Measurements from ENCODE around the gene KSR2.
A peak's percentile ranks its signal among the peaks of the same experiment; 100 is the strongest.
"Not testable (repeated sequence)": the region's sequence is repeated elsewhere in the genome, so short reads cannot be mapped to it uniquely, and the experiment has no call there.

Gene KSR2

DNA sequence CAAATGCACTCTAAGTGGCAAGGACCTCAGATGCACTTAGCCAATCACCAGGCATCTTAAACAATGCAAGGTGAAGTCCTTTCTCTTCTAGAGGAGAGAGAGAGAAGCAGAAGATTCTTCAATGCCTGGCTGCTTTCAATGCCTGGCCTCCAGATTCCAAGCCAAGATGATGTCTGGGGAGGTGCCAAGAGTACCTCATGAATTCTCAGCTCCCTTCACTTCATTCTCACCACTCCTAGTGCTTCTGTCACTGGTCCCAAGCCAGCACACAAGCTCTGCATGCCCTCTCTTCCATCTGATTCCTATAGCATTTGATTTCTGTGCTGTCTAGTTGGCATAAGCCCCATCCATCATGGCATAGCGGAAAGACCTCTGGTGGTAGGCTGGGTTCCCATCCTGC, 225.0 kb downstream of the KSR2 start:
- no peak for DNase-seq

DNA sequence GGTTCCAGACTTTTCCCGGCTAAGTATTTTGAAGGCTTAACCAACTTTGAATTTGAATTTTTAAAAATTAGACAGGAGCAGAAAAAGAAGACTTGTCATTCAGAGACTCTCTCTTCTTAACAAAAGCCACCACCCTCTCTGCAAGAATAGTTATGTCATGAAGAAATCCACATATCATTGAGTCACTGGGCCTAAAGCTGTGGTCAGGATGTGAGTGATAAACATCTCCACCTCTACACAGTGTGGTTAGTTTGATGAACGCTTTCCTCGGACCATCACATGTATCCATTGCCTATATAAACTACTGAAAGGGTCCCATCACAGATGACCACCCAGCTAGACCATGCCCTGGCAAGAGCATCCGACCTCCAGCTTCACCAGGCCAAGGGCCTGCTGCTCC, 226.1 kb downstream of the KSR2 start:
- no peak for DNase-seq

DNA sequence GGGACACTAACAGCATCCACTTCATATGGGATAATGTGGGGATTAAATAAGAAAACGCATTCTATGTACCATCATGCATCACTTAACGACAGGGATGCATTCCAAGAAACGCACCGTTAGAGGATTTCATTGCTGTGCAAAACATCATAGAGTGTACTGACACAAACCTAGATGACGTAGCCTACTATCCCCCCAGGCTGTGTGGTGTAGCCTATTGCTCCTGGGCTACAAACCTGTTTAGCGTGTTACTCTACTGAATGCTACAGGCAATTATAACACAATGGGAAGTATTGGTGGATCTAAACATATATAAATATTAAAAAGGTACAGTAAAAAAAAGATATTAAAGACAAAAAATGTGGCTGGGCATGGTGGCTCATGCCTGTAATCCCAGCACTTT, 230.6 kb downstream of the KSR2 start:
- DNase-seq = no peak

DNA sequence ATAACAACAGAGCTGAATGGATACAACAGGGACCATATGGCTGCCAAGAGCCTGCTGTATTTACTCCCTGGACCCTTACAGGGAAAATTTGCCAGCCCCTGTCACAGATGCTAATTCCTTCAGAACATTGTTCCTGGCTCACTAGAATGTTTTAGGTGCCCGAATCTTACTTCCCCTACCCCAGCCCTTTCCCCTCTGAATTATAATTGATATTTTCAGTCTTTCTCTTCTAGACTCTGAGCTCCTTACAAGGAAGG, 235.3 kb downstream of the KSR2 start:
- no peak for DNase-seq

DNA sequence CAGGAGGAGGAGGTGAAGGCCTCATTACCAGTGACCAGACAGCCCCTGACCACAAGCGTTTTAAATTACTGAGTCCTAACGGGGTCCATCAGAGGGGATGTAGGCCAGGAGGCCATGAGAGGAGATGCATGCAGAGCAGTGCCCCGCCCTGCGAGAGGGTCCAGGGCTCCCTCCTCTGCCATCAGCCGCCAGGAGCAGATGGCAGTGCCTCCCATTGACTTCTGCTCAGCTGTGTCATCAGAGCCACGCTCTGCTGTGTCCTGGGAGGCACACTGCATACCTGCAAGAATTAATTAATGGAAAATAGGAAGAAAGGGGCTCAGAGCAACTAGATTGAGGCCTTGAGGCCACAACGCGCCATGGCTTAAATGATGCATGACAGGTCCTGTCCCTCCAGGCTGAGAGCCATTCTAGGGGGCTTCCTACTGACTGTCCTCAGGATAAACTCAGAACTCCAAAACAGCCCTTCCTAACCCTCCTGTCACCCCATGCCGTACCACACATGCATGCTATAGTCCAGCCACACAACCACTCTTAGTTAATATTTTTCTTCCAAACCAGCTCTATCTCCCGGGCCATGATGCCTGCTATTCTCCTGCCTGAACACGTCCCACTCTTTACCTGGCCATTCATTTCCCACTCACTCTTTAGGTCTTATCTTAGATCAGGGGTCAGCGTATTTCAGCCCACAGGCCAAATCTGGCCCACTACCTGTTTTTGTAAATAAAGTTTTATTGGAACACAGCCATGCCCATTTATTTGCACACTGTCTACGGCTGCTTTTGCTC, 235.8 kb downstream of the KSR2 start:
- no peak for DNase-seq

DNA sequence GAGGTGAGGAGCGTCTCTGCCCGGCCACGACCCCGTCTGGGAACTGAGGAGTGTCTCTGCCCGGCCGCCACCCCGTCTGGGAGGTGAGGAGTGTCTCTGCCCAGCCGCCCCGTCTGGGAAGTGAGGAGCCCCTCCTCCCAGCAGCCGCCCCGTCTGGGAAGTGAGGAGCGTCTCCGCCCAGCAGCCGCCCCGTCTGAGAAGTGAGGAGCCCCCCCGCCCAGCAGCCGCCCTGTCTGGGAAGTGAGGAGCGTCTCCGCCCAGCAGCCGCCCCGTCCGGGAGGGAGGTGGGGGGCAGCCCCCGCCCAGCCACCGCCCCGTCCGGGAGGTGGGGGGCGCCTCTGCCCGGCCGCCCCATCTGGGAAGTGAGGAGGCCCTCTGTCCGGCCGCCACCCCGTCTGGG, 237.7 kb downstream of the KSR2 start:
- not testable (repeated sequence) for DNase-seq

DNA sequence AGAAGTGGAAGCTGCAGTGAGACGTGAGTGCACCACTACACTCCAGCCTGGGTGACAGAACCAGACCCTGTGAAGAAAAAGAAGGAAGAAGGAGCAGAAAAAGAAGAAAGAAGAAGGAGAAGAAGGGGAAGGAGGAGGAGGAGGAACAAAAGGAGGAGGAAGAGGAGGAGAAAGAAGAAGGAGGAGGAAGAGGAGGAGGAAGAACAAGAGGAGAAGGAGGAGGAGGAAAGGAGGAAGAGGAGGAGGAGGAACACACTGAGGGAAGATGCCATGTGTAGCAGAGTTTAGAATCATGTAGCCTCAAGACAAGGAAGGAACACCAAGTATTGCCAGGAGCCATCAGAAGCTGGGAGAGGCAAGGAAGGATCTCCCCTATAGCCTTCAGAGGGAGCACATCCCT, 241.5 kb downstream of the KSR2 start:
- DNase-seq = no peak

DNA sequence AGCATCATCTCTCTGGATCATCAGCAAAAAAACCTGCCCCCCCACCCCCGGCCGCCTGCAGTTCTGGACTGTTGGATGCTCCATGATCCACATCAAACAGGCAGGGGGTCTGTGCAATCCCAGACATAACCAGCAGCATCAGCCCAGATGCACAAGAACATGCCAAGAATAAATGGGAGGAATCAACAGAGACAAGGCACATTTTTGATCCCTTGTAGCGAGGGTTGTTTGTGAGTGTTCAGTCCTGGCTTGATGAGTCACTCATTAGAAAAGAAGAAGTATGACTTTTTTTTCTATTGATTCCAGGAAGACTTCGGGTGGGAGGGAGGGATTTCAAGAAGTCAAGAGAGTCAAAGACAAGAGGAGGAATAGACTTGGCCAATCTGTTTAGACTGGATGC, 244.2 kb downstream of the KSR2 start:
- DNase-seq = no peak

DNA sequence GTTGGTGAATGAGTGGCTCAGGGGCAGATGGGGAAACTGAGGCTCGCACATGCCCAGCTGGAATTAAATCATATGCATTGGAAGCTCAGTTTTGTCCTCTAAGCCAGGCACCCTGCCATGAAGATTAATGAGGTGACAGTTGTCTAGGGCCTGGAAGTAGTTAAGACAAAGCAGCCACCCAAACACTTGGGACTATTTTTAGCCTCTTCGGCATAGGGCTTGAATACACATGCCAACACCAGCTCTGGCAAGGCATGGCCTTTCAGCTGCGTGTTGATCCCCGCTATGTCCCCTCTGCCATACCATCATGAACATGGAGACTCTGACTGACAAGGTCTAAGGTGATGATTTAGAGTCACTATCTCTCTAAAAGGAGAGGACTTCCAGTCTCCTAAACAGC, 250.2 kb downstream of the KSR2 start:
- no peak for DNase-seq

DNA sequence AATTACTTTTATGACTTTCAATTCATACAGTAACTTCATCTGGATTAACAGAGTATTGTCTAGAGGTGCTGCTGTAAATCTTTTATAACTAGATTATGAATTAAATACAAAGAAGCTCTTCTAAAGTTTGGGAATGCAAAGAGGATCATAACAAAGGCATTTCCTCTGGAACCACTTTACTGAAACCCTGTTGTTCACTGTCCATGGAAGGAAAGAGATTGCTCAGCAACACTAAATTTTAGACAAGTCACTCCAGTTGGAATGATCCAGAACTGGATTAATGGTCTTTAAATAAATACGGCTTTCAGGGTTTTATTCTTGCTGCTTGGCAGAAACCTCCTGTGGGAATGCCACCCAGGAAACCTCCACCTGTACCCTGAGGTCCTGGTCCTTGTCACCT, 250.6 kb downstream of the KSR2 start:
- no peak for DNase-seq

DNA sequence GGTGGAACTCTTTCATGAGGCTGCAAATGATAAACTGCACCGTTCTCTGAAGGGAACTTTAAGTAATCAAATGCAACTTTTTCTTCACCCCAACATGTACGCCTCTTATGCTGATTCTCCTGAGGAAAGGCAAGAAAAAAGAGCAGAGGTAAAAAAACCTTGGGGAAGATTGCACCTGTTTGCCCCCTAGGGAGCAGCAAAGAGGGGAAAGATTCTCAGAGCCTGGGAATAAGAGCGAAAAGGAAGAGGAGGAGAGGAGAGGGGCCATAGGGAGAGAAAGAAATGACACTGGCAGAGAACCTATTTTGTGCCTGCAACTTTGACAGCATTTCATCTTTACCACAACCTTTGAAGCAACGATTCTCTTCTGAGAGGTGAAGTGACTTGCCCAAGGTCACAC, 254.6 kb downstream of the KSR2 start:
- no peak for DNase-seq

DNA sequence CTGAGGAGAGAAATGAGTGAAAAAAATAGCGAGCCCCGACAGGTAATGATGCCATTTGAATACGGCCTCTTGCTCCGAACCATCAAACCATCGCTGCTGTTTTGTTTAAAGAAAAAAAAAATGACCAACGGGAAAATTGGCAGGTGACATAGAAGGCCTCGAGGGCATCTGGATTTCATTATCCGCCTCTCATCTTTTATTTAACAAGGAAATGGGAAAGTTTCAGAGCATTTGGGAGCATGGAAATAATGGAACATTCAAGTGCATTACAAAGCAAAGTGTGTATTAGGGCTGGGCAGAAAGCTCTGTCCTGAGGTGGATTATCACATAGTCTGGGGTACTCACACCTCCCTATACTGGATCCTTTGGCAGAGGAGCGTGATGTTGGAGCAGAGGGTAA, 258.7 kb downstream of the KSR2 start:
- no peak for DNase-seq

DNA sequence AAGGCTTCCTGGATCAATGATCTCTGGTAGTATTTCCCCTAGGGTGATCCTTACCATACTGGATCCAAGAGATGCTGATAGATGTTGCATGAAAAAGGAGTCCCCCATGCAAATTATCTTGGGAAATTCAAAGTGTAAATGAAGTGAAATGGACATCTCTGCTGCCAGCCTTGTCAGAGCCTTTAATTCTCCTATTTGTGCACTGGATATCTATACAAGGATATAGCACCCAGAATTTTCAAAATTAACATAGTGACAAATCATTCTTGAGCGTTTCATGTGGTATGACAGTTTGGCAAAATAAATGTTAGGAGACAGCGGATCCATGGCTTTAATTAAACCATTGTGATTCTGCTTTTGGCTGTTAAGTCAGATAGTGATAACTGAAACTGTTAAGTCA, 260.9 kb downstream of the KSR2 start:
- no peak for DNase-seq

DNA sequence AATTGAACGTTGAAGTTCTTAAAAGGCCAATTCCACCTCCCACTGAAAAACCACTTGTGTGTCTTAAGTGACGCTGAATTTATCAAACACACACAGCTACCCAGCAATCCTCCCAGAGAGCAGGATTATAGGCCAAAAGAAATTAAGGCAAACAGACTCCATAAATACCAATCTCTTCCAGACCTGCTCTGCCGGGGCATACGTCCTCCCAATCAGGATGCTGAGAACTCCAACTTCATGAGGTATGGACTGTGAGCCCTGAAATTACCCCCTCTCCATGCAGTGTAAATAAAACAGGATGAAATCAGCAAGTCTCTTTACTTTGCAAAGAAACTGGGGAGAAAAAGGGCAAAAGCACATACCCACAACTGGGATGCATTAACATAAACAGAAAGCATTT, 265.2 kb downstream of the KSR2 start:
- no peak for DNase-seq

DNA sequence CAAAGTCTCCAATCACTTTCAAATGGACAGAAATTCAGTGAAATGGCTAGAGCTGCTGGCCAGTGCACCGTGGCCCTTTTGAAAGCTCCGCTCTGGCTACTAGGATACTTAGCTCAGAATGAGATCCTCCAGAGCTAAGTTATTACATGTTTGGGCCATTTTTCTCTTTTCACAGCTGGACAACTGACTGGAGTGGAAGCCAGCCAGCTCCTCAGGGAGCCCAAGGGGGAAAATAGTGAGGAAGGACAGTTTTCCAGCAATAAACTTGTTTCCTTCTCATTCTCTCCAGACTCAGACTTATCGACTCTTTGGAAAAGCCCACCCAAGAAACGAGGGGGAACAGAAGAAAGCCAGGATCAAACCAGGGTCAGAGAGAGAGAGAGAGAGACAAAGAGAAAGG, 266.0 kb downstream of the KSR2 start:
- no peak for DNase-seq

DNA sequence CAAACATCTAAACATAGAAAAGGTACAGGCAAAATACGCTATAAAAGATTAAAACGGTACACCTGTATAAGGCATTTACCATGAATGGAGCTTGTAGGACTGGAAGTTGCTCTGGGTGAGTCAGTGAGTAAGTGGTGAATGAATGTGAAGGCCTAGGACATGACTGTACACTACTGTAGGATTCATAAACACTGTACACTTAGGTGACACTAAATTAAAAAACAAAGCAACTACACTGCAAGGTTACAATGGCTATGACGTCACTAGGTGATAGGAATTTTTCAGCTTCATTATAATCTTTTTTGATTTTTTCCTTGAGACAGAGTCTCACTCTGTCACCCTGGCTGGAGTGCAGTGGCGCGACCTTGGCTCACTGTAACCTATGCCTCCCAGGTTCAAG, 269.2 kb downstream of the KSR2 start:
- no peak for DNase-seq

DNA sequence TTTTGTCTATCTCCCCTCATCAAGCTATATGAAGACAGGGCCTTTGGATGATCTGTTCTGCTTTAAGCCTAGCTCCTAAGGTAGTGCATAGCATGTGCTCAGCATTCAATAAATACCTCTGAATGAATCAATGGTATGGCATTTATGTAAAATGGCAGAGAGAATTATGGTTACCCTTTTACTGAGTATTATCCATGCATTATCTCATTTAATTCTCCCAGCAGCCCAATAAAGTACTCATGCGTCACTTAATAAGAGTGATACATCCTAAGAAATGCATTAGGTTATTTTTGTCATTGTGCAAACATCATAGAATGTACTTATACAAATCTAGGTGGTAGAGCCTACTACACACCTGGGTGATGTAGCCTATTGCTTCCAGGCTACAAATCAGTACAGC, 269.7 kb downstream of the KSR2 start:
- no peak for DNase-seq

DNA sequence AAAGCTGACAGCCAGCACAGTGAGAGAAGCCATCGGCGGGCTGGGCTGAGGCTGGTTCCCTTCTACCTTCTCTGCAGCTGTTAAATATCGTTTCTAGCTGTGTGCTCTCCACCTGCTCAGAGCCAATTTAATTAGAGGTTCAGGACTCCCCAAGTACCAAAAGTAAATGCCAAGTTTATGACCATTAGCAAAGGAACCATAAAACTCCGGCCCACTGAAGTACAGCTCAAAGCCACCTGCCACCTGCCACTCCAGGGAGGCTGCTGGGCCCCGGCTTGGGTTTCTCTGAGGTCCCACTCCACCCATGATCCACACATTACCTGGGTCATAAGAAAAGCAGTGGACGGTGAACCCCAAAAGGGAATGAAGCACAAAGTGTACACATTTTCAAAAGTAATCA, 272.8 kb downstream of the KSR2 start:
- DNase-seq = no peak

DNA sequence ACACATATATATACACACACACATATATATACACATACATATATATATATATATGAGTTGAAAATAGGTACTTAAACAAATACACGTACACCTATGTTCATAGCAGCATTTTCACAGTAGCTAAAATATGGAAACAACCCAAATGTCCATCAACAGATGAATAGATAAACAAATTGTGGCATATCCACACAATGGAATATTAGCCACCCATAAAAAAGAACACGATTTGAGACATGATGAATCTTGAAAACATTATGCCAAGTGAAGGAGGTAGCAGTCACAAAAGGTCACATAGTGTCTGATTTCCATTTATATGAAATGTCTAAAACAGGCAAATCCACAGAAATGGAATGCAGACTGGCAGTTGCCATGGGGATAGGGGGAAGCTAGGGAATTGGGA, 276.3 kb downstream of the KSR2 start:
- DNase-seq = no peak

DNA sequence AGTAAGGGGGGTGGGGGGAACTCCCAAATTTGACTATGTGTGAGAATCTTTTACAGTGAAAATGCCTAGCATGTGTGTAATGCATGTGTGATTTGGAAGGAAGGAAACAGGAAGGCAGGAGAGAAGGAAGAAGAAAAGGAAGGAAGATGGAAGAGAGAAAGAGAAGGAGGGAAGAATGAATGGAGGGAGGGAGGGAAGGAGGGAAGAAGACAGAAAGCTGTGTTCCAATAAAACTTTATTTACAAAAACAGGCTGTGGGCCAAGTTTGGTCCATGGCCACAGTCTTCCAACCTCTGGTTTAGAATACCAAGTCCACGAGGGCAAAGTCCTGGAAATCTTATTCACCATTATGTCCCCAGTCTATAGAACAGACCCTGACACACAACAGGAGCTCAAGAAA, 278.9 kb downstream of the KSR2 start:
- no peak for DNase-seq

DNA sequence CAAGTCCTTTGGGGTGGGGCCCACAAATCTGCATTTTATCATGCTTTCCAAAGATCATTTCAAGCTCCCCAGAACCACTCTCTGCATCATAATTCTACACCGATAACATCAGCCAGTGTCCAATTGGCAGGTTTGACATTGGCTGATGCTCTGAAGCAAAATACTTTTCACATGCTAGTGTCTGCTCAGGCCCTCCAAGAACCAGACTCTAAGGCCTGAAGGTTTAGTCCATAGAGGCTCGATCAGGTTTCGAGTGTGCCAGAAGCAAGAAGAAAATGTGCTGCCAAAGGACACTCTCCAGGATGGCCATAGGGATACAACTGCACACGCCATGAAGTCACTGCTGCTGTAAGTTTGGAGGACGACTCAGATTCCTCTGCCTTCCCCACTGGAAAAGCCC, 280.3 kb downstream of the KSR2 start:
- DNase-seq = no peak

DNA sequence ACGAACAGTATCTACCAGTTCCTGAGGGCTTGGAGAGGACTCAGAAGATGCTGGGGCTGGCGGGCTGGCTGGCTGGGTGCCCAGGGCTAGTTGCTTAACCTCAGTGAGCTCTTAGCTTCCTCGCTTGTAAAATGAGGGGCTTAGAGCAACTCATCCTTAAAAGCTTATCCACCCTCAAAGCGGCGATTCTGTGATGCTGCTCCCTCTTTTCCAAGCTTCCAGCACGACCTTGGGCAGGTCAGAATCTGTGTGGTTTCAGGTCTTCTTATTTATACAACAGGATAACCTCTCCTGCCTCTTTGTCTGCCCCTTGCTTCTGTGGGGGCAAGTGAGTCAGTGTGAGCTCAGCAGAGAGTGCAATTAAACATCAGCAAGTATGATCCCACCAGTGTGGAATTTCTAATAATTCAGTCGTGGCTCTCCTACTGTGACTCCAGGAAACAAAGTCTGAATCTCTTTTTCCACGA, 281.8 kb downstream of the KSR2 start:
- DNase-seq = no peak

DNA sequence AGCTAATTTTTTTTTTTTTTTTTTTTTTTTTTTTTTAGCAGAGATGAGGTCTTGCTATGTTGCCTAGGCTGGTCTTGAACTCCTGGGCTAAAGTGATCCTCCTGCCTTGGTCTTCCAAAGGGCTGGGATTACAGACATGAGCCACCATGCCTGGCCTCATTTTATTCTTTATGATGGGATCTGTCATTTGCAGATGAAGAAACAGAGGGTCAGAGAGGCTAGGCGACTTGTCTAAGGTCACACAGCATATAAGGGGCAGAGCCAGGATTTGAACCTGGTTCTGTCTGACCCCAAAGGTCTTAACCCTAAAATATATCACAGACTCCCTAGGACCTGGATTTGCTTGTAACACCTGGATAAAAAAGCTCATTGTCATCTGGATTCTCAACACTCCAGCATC, 282.6 kb downstream of the KSR2 start:
- DNase-seq = no peak

DNA sequence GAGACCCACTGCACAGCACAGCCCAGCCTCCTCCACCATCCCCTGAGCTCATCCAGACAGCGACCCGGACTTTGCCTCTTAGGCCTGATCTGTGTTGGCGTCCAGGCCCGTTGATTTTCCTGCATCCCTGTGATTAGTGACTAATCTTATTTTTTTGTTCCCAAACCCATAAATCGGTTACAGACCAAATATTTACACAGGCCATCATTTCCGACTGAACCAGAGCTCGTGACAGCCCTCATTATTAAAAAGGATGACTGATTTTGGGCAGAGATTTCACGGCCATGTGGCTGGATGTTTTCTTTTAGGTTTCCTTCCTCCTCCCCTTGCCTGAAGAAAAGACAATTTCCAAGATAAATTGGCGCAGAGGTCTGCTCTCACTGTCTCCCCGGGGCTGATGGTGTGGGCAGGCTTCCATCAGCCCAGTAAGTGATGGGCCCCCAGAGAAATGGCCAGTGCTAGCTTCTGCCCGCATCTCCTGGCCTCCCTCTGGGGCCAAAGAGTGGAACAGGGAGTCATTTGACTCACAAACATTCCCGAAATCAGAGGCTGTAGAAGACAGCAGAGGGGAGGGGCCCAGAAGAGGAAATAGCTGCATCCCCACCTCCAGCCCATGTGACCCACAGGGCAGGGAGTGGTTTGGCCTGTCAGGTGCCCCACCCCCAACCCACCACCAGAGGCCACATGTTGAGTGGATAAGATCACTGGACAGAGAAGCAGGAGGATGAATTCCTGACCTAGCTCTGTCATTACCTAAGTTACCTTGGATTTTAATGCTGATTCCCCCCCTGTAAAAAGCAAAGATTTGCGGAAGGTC, 283.5 kb downstream of the KSR2 start:
- peak in 1 of 2 experiments; percentile 30 for DNase-seq

DNA sequence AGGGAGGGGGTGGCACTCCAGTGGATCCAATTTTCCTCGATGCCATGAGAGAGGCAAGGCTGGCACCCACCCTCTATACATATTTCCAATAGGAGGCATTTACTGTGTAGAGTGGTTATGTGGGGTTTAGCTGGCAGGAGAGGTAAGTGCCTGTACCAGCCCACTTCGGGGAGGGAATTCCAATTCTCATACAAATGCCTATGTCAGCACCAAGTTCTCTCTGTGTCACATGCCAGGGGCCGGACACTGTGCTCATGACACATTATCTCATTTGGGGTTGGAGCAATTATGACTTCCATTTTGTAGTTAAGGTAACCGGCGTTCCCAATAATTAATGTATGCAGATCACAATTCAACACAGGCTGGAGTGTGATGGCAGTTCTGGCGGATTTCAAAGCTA, 284.3 kb downstream of the KSR2 start:
- DNase-seq = no peak
